GM10266 (cell line): Measurements from ENCODE around the gene ARHGAP1.

Experiments used
- DNase-seq: peaks from one replicate; pipeline ENCODE4 v3.0.0; 2012; ENCODE audit errors: extremely low spot score
- CTCF ChIP-seq: IDR thresholded peaks from 2 replicates; pipeline ENCODE4 v1.5.1; 2012; ENCODE audit warnings: mild to moderate bottlenecking, low read depth; ENCODE audit not compliant: control insufficient read depth, insufficient read depth; ENCODE audit errors: missing control alignments

Gene ARHGAP1

GRCh38 chr11:46741600-46742484 lies 41.4 kb upstream of the ARHGAP1 start:
- TF ChIP-seq CTCF: no peak
- no peak for DNase-seq

- DNase-seq: no peak
- TF ChIP-seq CTCF: no peak
Observed at GRCh38 chr11:46738887-46739286, 38.5 kb upstream of the ARHGAP1 start.

- no peak for TF ChIP-seq CTCF
- no peak for DNase-seq
Observed at GRCh38 chr11:46737699-46738098, 37.3 kb upstream of the ARHGAP1 start.

- TF ChIP-seq CTCF: no peak
- DNase-seq: no peak
Observed at GRCh38 chr11:46736615-46737014, 36.2 kb upstream of the ARHGAP1 start.

GRCh38 chr11:46736146-46736545 lies 35.7 kb upstream of the ARHGAP1 start:
- TF ChIP-seq CTCF: no peak

GRCh38 chr11:46733234-46733633 lies 32.8 kb upstream of the ARHGAP1 start:
- TF ChIP-seq CTCF: no peak
- no peak for DNase-seq

More at GRCh38 chr11:46736146-46736545, 35.7 kb upstream of the ARHGAP1 start:
- DNase-seq: no peak

GRCh38 chr11:46731545-46731944 lies 31.1 kb upstream of the ARHGAP1 start:
- no peak for DNase-seq

More at GRCh38 chr11:46731545-46731944, 31.1 kb upstream of the ARHGAP1 start:
- TF ChIP-seq CTCF: no peak
